ENCODE measurements around the gene IL12A.

The IL12A gene

DNA sequence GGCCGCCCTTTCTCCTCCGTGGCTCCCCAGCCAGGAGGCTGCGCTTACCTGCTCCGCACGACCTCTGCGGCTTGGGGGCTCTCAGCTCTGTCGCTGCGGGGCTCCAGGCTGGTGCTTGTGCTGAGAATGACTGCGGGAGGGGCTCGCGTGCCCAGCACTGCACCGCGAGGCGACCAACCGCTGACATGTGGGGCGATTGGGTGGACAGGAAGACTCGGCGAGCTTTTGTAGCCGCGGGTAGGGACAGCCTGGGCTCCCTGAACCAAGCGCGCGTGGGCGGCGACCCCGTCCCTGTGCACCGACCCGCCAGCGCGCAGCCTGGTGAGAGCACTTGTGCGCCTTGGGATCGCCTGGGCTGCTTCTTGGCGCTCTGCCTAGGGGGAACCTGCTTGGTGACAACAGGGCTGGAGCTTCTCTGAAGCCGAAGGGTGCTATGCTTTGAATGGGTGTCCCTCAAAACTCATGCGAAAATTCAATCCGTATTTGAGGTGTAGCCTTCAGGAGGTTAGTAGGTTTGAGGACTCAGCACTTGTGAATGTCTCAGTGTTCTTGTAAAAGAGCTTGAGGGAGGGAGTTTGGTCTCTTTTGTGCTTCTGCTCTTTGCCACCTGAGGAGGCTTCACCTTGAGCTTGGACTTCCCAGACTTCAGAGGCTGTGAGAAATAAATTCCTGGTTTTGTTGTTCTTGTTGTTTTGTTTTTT is 50.4 kb downstream of the IL12A start:
- H3K4me3 ChIP-seq (IDR thresholded peaks at IDR 0.05; ENCODE audit: insufficient read depth, low read depth, low read length), result no peak overlapping the region
- H3K4me2 ChIP-seq, result no peak overlapping the region

DNA sequence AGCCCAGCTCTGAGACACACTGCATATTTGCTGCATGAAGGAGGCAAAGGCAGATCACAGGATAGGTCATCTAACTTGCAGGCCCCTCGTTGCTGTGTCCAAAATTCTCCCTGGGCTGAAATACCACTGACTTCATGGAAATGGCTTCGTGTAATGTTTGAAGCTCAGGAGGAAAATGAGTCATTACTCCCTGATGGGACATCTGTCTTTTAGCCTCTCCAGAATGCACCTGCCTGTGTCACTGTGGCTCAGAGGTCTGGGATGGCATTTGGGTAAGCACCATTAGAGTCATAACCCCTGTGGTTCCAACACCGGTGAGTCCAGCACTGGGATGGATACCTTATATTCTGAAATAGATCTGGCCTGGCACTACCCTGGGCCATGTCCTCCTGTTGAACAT is 51.5 kb downstream of the IL12A start:
- no peaks in the 10 kb centered on the region for H3K79me2 ChIP-seq (ENCODE audit: insufficient read depth, low read depth)
- no peak overlapping the region for H3K4me3 ChIP-seq (IDR thresholded peaks at IDR 0.05; ENCODE audit: insufficient read depth, low read depth, low read length)
- no peaks in the 10 kb centered on the region for H4K20me1 ChIP-seq (ENCODE audit: insufficient read depth)
- TF ChIP-seq CTCF (conservative IDR thresholded peaks at IDR 0.05; ENCODE audit: low read depth, low read length), result no peak
- no peaks in the 10 kb centered on the region for H3K4me1 ChIP-seq (ENCODE audit: low read depth, poor library complexity, severe bottlenecking)
- no peak overlapping the region for H2AFZ ChIP-seq (ENCODE audit: low read depth)
- no peak overlapping the region for H3K27ac ChIP-seq
- H3K4me2 ChIP-seq, result no peak overlapping the region
- no peaks in the 10 kb centered on the region for H3K36me3 ChIP-seq (ENCODE audit: insufficient read depth)
- H3K27me3 ChIP-seq (ENCODE audit: insufficient read depth, low read depth), result no peaks in the 10 kb centered on the region
- no peak overlapping the region for H3K9ac ChIP-seq

More for the DNA sequence above, 50.4 kb downstream of the IL12A start:
- H3K9ac ChIP-seq, result no peak overlapping the region
- H3K4me1 ChIP-seq (ENCODE audit: low read depth, poor library complexity, severe bottlenecking), result no peaks in the 10 kb centered on the region
- no peaks in the 10 kb centered on the region for H3K27me3 ChIP-seq (ENCODE audit: insufficient read depth, low read depth)
- TF ChIP-seq CTCF (conservative IDR thresholded peaks at IDR 0.05; ENCODE audit: low read depth, low read length), result no peak
- no peaks in the 10 kb centered on the region for H4K20me1 ChIP-seq (ENCODE audit: insufficient read depth)
- H3K27ac ChIP-seq, result no peak overlapping the region
- H3K79me2 ChIP-seq (ENCODE audit: insufficient read depth, low read depth), result no peaks in the 10 kb centered on the region
- no peak overlapping the region for H2AFZ ChIP-seq (ENCODE audit: low read depth)
- no peaks in the 10 kb centered on the region for H3K36me3 ChIP-seq (ENCODE audit: insufficient read depth)

DNA sequence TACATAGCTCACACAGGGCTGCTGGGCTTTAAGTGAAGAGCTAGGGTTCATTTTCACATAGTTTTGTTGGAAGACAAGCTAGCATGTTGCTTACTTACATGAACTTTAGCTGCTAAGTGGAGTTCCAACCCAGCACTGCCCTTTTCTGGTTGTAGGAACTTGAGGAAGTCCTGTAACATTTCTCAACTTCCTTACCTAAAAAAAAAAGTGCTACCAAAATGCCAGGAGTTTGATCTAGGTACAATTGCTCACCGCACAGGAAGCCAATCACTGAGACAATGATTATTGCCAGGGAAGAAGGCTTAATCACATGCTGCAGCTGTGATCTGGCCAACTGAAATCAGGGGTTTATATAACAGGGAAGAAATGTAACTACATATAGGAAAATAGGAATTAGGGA is 52.8 kb downstream of the IL12A start:
- no peak overlapping the region for H2AFZ ChIP-seq (ENCODE audit: low read depth)
- no peaks in the 10 kb centered on the region for H3K4me1 ChIP-seq (ENCODE audit: low read depth, poor library complexity, severe bottlenecking)
- H3K27ac ChIP-seq, result no peak overlapping the region
- no peak overlapping the region for H3K9ac ChIP-seq
- no peaks in the 10 kb centered on the region for H3K27me3 ChIP-seq (ENCODE audit: insufficient read depth, low read depth)
- H3K4me3 ChIP-seq (IDR thresholded peaks at IDR 0.05; ENCODE audit: insufficient read depth, low read depth, low read length), result no peak overlapping the region
- TF ChIP-seq CTCF (conservative IDR thresholded peaks at IDR 0.05; ENCODE audit: low read depth, low read length), result no peak
- H4K20me1 ChIP-seq (ENCODE audit: insufficient read depth), result no peaks in the 10 kb centered on the region
- H3K36me3 ChIP-seq (ENCODE audit: insufficient read depth), result no peaks in the 10 kb centered on the region
- no peaks in the 10 kb centered on the region for H3K79me2 ChIP-seq (ENCODE audit: insufficient read depth, low read depth)
- H3K4me2 ChIP-seq, result no peak overlapping the region

DNA sequence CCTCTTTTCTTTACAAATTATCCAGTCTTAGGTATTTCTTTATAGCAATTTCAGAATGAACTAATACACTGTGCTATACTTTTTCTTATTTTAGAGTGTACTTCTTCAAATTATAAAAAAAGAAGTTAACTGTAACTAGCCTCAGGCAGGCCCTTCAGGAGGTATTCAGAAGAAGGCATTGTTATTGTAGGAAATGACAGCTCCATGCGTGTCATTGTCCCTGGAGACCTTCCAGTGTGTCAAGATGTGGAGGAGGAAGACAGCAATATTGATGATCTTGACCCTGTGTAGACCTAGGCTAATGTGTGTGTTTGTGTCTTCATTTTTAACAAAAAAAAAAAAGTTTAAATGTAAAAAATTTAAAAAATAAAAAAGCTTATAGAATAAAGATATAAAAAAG is 55.5 kb downstream of the IL12A start:
- no peaks in the 10 kb centered on the region for H3K79me2 ChIP-seq (ENCODE audit: insufficient read depth, low read depth)
- H3K9ac ChIP-seq, result no peak overlapping the region
- TF ChIP-seq CTCF (conservative IDR thresholded peaks at IDR 0.05; ENCODE audit: low read depth, low read length), result no peak

More for the DNA sequence above, 55.5 kb downstream of the IL12A start:
- Histone ChIP-seq H3K27me3 (ENCODE audit: insufficient read depth, low read depth) (no peaks in the 10 kb centered on the region), H4K20me1 (ENCODE audit: insufficient read depth) (no peaks in the 10 kb centered on the region), H2AFZ (ENCODE audit: low read depth) (no peak overlapping the region), H3K36me3 (ENCODE audit: insufficient read depth) (no peaks in the 10 kb centered on the region), H3K4me3 (IDR thresholded peaks at IDR 0.05; ENCODE audit: insufficient read depth, low read depth, low read length) (no peak overlapping the region), H3K4me2 (no peak overlapping the region), H3K27ac (no peak overlapping the region), H3K4me1 (ENCODE audit: low read depth, poor library complexity, severe bottlenecking) (no peaks in the 10 kb centered on the region)

All from KMS-11 (cell line).